Neural cell (in vitro differentiated cells): Measurements from ENCODE around the gene HNRNPF.

Source experiments
- CTCF ChIP-seq: fragments of 450-650 bp; IDR thresholded peaks from 2 replicates; pipeline ENCODE4 v1.5.1; 2014; ENCODE audit warnings: antibody characterized with exemption, mild to moderate bottlenecking, moderate library complexity; ENCODE audit not compliant: poor library complexity, severe bottlenecking
- EP300 ChIP-seq: fragments of 450-650 bp; conservative IDR thresholded peaks from 2 replicates; pipeline ENCODE4 v1.6.1; 2014; ENCODE audit warnings: antibody characterized with exemption, mild to moderate bottlenecking, moderate library complexity; ENCODE audit not compliant: poor library complexity, severe bottlenecking
- EZH2 ChIP-seq: fragments of 200-600, 300-800 bp; shearing (Covaris generic), sonication (generic); IDR thresholded peaks from 2 replicates; pipeline ENCODE4 v1.6.1; 2014; ENCODE audit warnings: antibody characterized with exemption, low read length, borderline replicate concordance, mild to moderate bottlenecking; ENCODE audit not compliant: insufficient read depth, poor library complexity, severe bottlenecking
- MXI1 ChIP-seq: fragments of 450-650 bp; conservative IDR thresholded peaks from 2 replicates; pipeline ENCODE4 v1.6.1; 2014; ENCODE audit warnings: antibody characterized with exemption, mild to moderate bottlenecking; ENCODE audit not compliant: poor library complexity, severe bottlenecking
- POLR2AphosphoS5 ChIP-seq: IDR thresholded peaks from 2 replicates; pipeline ENCODE4 v1.6.1; 2012
- RAD21 ChIP-seq: fragments of 450-650 bp; conservative IDR thresholded peaks from 2 replicates; pipeline ENCODE4 v1.6.1; 2014; ENCODE audit warnings: antibody characterized with exemption, mild to moderate bottlenecking, moderate library complexity
- SMC3 ChIP-seq: fragments of 450-650 bp; conservative IDR thresholded peaks from 2 replicates; pipeline ENCODE4 v1.6.1; 2014; ENCODE audit warnings: antibody characterized with exemption, mild to moderate bottlenecking, moderate library complexity; ENCODE audit not compliant: poor library complexity
- TF ChIP-seq, protein P1 (sequence below): IDR thresholded peaks from 2 replicates; pipeline ENCODE4 v1.6.1; 2012; ENCODE audit warnings: borderline replicate concordance

- TF ChIP-seq CTCF (peak; percentile 14), MXI1 (peak; percentile 83), EP300 (no peak), POLR2AphosphoS5 (no peak), EZH2 (no peak), SMC3 (no peak), RAD21 (no peak)
- TF ChIP-seq, protein P1, sequence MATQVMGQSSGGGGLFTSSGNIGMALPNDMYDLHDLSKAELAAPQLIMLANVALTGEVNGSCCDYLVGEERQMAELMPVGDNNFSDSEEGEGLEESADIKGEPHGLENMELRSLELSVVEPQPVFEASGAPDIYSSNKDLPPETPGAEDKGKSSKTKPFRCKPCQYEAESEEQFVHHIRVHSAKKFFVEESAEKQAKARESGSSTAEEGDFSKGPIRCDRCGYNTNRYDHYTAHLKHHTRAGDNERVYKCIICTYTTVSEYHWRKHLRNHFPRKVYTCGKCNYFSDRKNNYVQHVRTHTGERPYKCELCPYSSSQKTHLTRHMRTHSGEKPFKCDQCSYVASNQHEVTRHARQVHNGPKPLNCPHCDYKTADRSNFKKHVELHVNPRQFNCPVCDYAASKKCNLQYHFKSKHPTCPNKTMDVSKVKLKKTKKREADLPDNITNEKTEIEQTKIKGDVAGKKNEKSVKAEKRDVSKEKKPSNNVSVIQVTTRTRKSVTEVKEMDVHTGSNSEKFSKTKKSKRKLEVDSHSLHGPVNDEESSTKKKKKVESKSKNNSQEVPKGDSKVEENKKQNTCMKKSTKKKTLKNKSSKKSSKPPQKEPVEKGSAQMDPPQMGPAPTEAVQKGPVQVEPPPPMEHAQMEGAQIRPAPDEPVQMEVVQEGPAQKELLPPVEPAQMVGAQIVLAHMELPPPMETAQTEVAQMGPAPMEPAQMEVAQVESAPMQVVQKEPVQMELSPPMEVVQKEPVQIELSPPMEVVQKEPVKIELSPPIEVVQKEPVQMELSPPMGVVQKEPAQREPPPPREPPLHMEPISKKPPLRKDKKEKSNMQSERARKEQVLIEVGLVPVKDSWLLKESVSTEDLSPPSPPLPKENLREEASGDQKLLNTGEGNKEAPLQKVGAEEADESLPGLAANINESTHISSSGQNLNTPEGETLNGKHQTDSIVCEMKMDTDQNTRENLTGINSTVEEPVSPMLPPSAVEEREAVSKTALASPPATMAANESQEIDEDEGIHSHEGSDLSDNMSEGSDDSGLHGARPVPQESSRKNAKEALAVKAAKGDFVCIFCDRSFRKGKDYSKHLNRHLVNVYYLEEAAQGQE: no peak
These were observed 1.2 kb downstream of the HNRNPF start for GRCh38 chr10:43407576-43408330.
